ENCODE results near the gene ATP1A1.

ATP1A1 gene

DNA sequence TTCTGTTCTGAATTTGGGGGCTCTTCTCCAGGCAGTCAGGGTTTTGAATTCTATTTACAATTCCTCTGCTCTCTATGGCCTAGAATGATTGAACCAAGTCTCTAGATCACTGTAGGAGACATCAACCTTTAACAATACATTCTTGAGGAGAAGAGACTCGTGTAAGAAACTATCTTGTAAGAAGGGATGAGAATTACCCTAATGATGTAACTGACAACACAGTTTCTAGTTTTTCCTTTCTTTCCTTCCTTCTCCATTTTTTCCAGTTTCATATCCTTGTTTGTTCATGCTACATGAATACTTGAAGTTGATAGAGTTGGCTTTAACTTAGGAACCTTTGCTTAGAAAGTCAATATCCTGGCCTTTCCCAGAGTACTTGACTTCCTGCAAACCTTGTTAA is 1.3 kb upstream of the ATP1A1 start:
- DNase-seq (ENCODE audit: low read depth in 2 of 2): no peak

DNA sequence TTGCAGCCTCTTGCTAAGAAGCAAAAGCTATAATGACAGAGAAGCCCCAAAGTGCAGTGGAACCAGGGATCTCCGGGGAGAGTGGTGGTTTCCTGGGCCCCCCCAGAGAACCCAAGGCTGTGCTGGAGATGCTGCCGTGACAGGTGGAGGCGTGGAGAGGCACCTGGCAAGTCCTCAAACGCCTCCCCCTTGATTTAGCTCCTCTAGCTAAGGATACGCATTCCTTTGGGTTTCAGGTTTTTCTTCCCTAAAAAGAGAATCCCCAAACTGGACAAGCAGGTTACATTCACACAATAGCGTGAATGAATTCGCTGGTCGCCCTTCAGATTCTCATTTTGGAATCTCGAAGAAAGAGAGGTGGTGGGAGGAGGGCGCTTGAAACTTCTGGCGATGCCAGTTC is 853 bp upstream of the ATP1A1 start:
- no peak for DNase-seq (ENCODE audit: low read depth in 2 of 2)

DNA sequence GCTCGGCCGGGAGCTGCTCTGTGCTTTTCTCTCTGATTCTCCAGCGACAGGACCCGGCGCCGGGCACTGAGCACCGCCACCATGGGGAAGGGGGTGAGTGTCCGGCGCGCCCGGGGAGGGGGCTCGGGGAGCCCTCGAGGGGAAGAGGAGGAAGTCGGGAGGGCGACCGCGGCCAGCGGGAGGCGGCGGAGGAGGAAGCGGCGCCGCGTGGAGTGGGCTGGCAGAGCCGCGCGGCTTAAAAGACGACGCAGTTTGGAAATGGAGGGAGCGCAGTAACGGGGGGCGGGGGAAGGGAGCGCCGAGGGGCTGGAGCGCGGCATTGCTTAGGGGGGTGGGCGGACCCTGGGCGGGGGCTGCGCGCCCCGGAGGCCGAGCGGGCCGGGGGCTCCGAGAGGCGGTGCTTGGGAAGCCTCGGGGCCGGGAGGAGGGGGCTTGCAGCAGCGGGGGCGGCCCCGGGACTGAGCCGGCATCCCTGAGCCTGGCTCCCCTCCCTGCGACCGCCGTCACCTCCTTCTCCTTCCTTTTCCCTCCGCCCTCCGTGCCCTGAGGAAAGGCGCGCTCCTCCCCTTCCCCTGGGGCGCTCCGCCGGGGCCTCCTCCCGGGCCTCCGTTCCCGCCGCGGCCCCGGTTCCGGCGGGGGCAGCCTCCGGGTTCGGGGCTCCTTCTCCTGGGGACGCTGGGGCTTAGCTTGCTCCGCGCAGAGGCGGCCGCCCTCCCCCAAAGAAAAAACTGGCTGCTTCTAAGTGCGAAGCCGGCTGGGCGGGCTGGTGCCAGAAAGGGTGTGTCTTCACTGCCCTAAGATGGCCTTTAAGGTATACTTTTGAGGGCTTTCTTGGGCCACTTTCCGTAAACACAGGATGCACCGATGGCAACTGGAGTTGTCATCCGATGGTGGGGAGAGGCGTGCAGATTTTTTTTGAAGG is 648 bp downstream of the ATP1A1 start:
- DNase-seq (ENCODE audit: low read depth in 2 of 2): peak in 1 of 2 donors; percentile 23

DNA sequence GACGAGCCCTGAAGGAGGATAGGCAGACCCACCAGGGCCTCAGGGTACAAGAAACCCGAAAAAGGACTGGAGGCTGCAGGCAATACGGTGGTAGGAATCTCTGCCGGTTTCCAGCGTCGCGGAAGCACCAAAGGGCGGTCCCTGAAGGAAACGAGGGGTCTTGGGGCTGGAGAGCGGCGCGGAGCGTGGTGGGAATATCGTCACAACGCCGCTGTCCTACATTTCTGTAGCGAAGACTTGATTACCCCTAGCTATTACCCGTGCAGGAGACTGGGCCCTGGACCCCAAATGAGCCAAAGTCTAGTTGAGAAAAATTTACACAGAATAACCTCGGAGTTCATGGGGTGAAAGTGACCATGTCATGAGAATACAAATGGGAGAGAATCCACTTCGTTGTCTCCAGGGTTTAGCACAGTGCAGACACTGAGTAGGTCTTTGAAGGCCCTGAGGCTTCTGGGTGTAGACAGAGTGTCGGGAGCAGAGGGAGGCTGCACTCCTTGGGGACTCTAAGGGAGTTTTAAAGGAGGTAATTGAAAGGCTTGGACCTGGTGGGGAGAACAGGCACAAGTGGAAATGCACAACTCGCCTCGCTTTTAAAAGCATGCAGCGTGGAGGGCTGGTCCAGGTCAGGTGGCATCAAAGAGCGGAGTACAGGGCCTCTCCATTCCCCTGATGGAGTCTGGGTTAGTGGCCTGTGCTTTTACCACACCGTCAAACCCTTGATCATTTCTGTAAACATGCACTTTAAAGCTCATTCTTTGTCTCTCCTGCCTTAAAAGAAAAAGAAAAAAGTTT is 1.5 kb downstream of the ATP1A1 start:
- DNase-seq (ENCODE audit: low read depth in 2 of 2): no peak

DNA sequence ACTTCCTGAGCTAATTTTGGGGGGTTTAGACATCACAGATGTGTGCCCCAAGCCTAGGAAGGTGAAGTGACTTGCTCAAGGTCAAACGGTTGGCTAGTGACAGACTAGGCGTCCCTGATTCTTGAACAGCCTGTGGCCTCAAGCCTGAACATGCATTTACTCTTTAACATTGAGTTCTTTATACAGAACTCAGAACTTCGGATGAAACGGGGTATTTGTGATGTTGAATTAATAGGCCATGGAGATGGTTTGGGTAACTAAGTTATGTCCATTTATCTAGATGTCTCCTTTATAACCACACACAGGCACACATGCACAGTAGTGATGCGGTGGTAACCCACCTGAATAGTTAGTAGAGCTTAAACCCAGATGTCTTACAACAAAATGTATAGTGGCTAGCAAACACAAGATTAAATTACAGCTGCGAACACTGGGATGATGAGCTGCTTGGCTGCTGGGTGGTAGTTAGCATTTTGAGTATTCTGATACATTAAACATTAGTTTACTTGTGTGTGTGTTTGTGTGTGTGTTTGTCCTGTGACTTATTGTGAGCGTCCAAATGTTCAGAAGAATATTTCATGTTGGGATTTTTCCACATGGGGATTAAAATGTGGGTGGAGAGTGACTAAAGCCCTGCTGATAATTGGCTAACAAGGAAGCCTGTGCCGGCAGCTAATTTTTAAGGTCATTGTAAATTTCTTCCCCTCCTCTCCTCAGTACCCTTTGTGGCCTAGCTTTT is 2.3 kb downstream of the ATP1A1 start:
- no peak for DNase-seq (ENCODE audit: low read depth in 2 of 2)

DNA sequence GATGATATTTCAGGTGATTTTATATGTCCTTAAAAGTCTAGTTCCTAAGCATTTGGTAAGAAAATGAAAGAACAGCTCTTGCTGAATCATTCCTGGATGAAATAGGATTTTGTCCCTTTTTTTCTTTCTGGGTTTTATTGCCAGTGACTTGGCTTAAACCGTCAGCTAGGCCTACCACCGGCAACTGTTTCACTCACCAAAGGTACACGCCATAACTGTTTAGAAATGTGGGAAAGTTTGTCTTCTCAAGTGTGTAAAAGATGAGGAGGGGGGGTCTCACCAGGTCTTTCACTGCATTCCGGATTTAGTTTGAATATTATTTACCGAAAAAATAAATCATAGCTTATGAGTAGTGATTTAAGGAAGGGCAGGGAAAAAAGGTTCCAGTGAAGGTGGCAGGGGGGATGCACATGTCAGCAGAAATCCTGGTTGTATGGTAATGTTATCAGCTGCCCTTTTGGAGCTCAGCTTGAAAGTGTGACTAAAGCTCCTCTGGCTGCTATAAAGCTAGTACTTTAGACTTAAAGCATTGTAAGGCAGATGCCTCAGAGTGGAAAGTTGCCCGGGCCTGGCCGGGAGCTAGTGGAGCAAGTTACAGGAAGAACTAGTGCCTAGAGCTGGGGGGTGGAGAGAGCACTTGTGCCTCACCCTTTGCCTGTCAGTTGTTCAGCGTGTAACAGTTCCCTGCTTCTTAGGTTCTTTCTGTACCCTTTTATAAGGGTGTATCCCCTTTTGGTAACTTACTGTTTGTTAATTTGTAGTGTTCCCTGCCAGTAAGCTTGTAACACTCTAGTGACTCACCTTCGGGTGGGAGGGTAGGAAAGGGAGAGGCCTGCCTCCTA is 3.1 kb downstream of the ATP1A1 start:
- no peak for DNase-seq (ENCODE audit: low read depth in 2 of 2)

DNA sequence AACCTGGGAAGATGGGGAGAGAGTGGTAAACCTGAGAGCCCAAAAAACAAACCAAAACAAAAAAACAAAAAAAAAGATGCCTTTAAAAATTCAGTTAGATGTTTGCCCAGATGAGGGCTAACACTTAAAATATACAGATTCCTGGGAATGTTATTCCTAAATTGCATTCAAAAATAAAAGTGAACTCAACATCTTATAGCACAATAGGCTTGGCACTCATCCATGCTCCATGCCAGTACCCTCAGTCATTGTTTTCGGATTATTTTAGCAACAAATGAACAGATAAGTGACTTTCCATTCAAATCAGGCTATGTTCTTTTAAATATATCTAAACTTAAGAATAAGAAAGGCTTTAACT is 3.7 kb downstream of the ATP1A1 start:
- no peak for DNase-seq (ENCODE audit: low read depth in 2 of 2)

DNA sequence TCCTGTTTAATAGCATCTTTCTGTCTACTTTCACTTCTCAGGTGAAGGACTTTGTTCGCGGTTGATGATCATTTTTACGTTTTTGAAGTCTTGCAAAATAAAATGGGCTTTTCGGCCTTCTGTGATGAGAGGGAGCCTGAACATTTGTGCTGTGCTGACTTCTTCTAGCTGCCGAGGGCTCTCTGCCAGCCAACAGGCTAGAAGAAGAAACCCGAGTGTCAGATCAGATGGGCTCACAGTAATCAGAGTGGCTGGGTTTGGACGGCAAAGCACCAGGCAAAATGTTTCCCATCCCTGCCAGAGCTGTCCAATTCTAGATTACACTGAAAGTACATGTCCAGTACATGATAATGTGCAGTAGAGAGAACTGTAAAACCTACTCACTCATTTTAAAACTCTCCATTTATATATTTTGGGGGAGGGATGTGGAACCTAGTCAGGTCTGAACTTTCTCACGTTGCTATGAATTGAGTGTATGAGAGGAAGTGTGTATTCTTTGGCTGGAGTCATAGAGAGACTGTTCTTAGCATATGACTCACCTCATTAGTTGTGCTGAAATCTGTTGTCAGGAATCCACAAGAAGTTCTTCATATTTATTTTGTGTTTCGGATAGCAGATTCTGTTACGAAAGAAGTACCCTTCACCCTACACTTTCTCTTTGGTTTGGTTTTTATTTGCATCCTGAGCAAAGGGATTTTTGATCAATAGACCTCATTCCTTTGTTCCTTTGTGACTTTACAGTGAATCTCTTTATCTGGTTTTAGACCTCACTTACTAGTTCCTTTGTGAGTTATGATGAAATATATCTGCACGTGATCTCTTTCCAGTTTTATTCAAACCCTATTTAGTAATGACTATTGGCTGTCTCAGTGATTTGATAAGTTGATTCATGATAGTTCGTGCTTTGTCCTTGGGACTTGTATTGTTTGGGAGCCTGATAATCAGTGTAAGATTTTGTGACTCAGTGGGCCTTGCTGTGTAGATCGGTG is 4.8 kb downstream of the ATP1A1 start:
- no peak for DNase-seq (ENCODE audit: low read depth in 2 of 2)

DNA sequence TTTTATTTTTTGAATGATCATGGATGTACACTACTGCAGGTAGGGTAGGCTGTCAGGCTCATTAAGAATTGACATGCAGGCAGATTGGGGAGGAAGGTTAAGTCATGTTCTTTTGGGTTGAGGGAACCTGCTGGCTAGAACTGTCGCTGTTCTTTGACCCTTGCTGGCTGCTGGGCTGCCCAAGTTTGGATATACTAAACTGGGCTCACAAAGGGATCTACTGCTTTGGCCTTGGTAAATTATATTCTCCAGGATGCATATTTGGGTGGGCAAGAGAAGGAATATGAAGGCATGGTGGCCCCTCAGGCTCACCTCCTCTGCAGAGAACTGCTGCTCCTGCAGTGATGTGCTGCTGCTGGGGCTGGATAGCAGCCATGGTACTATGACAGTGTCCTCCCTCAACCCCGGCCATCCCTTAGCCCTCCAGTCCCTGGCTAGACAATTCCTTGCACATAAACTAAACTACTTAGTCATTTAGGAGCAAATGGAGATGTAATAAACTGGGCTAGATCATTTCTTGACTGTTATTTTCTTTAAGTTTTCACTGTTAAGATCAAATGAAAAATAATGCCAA is 6.1 kb downstream of the ATP1A1 start:
- DNase-seq (ENCODE audit: low read depth in 2 of 2): no peak

DNA sequence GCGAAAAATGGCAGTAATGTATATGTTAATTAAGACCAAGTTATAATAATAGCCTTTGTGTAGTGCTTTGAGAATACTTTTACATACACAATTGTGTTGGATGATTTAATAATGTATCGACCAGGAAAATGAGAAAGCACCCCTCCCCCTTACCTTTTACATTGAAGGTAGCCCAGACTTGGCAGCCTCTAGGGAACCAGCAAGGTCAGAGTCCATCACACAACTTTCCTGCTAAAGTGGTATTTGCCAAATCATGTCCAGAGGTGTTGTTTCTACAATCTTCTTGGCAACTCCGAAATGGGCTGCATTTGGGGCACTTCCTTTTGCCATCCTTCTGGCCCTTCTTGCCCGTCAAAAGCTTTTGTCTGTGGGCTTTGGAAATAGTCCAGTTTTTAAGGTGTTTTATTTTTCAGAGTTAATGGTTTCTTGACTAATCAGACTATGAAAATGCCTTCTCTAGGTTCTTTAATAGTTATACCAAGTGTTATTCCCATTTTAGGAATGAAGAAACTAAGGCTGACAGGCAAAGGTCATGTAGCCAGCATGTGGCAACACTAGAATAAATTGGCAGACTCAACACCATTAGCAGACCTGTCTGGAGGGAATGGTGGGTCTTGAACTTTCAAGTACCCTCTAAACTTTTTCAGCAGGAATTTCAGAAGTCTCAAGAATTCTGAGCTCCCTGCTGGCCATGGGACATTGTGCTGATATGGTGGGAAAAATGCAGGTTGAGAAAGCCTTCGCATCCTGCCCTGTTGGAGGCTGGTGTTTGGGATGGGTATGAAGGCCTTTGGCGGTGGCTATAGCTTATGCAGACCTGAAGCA is 6.8 kb downstream of the ATP1A1 start:
- no peak for DNase-seq (ENCODE audit: low read depth in 2 of 2)

DNA sequence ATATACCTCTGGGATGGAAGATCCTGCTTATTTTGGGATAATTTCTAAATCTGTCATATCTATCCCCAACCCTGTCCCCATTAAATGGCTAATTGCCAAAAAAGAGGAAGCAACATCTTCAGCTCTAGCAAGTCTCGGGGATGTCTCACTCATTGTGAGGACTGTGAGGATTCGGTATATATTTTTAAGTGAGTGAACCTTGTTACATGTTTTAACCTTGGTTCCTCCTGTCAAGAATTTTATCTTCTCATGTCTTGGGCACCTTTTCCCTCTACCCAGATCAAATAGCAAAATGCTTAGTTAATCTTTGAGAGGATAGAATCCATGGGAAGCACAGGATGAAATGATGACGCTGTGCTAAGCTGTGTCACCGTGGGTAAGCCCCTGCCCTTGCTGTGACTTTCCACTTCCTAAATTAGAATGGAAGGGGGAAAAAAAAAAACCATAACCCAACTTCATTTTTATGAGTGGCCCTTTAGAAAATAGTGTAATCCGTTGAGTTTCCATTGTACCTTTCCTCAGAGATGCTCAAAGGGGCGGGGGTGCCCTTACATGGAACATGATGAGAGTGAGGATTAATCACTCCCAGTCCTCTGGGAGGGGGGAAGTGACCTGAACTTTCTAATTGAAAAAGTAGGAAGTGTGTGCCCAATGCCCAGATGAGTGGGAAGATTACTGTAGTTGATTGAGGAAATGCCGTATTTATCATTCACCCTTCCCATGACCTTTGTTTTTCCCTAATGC is 7.6 kb downstream of the ATP1A1 start:
- no peak for DNase-seq (ENCODE audit: low read depth in 2 of 2)

DNA sequence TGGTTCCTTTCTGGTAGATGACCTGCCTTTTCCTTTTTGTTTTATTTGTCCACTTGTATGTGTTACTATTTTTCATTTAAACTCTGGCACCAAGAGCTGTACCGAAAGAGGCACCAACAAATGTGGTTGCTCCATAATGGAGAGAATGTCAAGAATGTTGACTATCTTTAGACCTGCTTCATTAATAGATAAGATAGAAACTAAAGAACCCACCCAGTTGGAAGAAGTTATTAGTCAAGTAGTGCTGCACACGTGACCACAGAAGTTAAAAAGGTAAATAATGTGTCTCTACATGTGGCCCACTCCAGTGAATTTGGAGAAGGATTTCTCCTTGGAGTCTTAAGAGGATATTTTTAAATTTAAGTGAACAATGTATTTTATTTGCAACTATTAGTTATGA is 9.3 kb downstream of the ATP1A1 start:
- no peak for DNase-seq (ENCODE audit: low read depth in 2 of 2)

DNA sequence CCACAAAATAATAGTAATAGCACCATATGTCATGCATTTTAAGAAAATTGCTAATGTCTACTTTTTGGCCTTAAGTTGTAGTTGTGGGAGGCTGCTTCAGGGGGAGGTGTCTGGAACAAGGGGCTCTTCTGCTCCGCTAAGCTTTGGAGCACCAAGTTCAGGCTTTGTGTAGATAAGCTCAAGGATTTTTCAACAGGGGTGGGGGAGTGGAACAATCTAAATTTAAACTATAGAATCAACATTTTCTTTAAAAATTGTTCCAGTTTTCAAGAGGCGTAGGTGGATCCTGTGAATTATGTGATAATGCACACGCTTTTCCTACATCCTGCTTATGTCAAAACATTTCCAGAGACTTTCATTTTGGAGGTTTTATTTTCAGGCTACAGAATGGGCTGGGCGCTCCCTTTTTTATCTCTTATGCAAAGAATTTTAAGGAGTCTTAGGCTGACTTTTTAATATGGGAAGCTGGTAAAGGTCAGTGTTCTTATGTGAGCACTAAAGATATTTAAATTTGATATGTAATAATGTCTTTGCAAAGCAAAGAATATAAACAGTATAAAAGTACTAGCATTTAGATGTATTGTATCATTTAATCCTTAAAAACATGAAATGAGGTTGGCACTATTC is 9.9 kb downstream of the ATP1A1 start:
- no peak for DNase-seq (ENCODE audit: low read depth in 2 of 2)

DNA sequence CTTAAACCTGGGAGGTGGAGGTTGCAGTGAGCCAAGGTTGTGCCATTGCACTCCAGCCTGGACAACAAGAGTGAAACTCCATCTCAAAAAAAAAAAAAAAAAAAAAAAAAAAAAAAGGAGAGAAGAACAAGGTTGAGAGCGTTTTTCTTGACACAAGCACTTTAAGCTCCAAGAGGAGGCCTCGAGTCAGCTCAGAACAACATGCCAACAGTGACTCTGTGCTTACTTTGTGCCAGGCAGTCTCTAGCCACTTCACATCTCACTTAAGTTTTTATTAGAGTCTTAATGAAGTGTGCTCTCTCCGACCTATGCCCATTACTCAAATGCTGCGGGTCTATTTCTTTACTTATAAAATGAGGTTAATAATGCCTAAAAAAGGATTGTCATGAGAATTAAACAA is 13.0 kb downstream of the ATP1A1 start:
- no peak for DNase-seq (ENCODE audit: low read depth in 2 of 2)

DNA sequence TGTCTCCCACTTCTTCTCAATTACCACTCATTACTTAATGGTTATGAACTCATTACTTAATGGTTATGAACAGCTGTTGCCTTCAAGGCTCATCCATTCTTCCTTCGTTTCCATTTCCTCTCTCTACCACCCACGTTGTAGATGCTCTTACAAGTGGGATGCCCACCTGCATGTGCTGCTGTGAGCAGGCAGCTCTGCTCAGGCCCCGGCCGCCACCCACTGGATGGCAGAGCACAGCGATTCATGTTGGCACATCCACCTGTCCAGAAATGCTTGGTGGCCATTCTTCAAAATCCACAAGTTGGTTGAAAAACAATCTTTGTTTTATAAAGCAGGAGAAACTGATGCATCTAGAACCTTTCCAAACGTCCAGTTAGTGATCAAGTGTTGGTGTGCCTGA is 14.5 kb downstream of the ATP1A1 start:
- DNase-seq (ENCODE audit: low read depth in 2 of 2): no peak

DNA sequence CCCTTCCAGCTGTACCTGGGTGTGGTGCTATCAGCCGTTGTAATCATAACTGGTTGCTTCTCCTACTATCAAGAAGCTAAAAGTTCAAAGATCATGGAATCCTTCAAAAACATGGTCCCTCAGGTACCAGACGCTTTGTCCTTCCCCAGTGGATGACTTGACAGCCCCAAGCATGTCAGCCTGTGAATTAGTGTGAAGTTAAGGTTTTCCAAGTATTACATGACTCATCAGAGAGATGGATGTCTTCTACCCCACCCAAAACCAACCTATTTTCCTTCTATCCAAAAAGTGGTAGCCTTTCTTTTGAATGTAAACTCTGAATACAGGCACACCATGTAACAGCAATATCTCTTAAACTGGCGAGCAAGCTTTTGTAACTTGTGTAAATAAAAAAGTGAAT is 15.1 kb downstream of the ATP1A1 start:
- DNase-seq (ENCODE audit: low read depth in 2 of 2): no peak

DNA sequence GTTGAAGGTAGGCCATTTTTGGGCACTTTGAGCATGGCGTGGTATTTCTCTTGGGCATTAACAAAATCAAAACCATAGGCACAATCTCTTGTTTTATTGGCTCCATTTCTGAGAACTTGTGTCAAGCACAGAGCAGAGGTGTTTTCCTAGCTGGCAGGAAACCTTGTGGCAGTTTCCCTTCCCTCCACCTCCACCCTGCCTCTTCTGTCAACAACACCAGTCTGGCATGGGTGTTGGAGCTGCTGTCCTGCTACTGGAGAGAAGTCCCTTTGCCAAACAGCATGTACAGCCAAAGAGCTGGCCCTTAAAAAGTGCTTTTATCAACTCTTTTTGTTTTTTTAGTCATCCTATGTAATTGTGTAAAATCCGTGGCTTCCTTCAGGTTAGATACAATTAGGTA is 16.0 kb downstream of the ATP1A1 start:
- DNase-seq (ENCODE audit: low read depth in 2 of 2): no peak

DNA sequence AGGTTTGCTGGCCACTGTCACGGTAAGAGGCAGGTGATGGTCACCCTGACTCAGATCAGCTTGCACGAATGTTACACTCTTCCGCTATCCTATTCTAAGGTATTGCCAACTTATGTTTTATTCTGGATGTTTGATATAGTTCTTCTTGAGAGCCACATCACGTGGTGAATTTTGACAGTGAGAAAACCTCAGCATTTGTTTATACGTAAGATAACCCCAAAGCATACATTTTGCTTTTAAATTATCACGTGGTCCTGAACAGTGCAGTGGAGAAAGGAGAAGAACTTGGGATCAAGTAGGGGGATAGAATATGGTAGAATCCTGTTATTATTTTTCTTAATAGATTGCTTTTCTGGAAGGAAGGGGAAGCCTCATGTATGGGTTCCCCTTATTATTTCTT is 16.6 kb downstream of the ATP1A1 start:
- no peak for DNase-seq (ENCODE audit: low read depth in 2 of 2)

All from stimulated activated CD8-positive, alpha-beta memory T cell treated with anti-CD3 and anti-CD28 coated beads, Interleukin-7, amount 100 ng/mL, for 1 hour (primary cell).